ENCODE measurements around the gene MRPL44.
A peak's percentile ranks its signal among the peaks of the same experiment; 100 is the strongest.

Gene MRPL44

GRCh38 chr2:223949241-223949840, 7.9 kb upstream of the MRPL44 start:
- Histone ChIP-seq H3K4me2 (no peak overlapping the region), H3K36me3 (no peaks in the 10 kb centered on the region), H3K27me3 (no peaks in the 10 kb centered on the region), H4K20me1 (peaks cover 0 to 4% (median 0%) of the 10 kb centered on the region in 11 experiments; a peak in 3 of 22 replicates), H3K4me3 (no peak overlapping the region), H3K4me1 (peaks cover 5 to 11% (median 9%) of the 10 kb centered on the region in 10 experiments; a peak in 19 of 20 replicates), H3K9me3 (replicated peaks in 1 of 11) (no peaks in the 10 kb centered on the region), H3K27ac (no peak overlapping the region), H3K9ac (no peak overlapping the region)
- TF ChIP-seq Cebpa-rat (IDR thresholded peaks at IDR 0.05) = no peak

GRCh38 chr2:223950448-223951347, 6.6 kb upstream of the MRPL44 start:
- Histone ChIP-seq H3K27ac (no peak overlapping the region), H3K4me3 (no peak overlapping the region), H3K4me2 (peak overlapping the region in 1 of 11 experiments; percentile 25; a peak in 1 of 22 replicates), H3K36me3 (no peaks in the 10 kb centered on the region), H4K20me1 (no peaks in the 10 kb centered on the region), H3K27me3 (no peaks in the 10 kb centered on the region), H3K4me1 (peaks cover 2 to 7% (median 5%) of the 10 kb centered on the region in 10 experiments; a peak in 19 of 20 replicates), H3K9ac (no peak overlapping the region), H3K9me3 (replicated peaks in 1 of 11) (no peaks in the 10 kb centered on the region)
- no peak for TF ChIP-seq Cebpa-rat (IDR thresholded peaks at IDR 0.05)

- TF ChIP-seq Cebpa-rat (IDR thresholded peaks at IDR 0.05) = no peak
- H3K36me3 ChIP-seq = no peaks in the 10 kb centered on the region
- no peak overlapping the region for H3K27ac ChIP-seq
- H3K4me1 ChIP-seq = peaks cover 6 to 14% (median 8%) of the 10 kb centered on the region in 10 experiments; a peak in 19 of 20 replicates
- no peak overlapping the region for H3K9ac ChIP-seq
- H4K20me1 ChIP-seq = no peaks in the 10 kb centered on the region; a peak in 1 of 22 replicates
- no peak overlapping the region for H3K4me3 ChIP-seq
- H3K9me3 ChIP-seq (replicated peaks in 1 of 11) = no peaks in the 10 kb centered on the region
- no peak overlapping the region for H3K4me2 ChIP-seq
- no peaks in the 10 kb centered on the region for H3K27me3 ChIP-seq
Observed at GRCh38 chr2:223952280-223952968, 4.8 kb upstream of the MRPL44 start.

GRCh38 chr2:223954401-223954800, 2.9 kb upstream of the MRPL44 start:
- H3K4me1 ChIP-seq = peaks cover 17 to 28% (median 22%) of the 10 kb centered on the region in 10 experiments
- H3K9ac ChIP-seq = no peak overlapping the region
- peaks cover 0 to 1% (median under 1%) of the 10 kb centered on the region in 11 experiments; a peak in 9 of 22 replicates for H3K36me3 ChIP-seq
- peaks cover 0 to 19% (median 14%) of the 10 kb centered on the region in 11 experiments; a peak in 11 of 22 replicates for H4K20me1 ChIP-seq
- no peaks in the 10 kb centered on the region for H3K9me3 ChIP-seq (replicated peaks in 1 of 11)
- TF ChIP-seq Cebpa-rat (IDR thresholded peaks at IDR 0.05) = no peak
- H3K4me2 ChIP-seq = no peak overlapping the region
- no peak overlapping the region for H3K4me3 ChIP-seq
- H3K27me3 ChIP-seq = no peaks in the 10 kb centered on the region
- H3K27ac ChIP-seq = no peak overlapping the region

- TF ChIP-seq Cebpa-rat (IDR thresholded peaks at IDR 0.05) = no peak
Observed at GRCh38 chr2:223956300-223956699, 963 bp upstream of the MRPL44 start.

GRCh38 chr2:223959688-223960087, 2.4 kb downstream of the MRPL44 start:
- Histone ChIP-seq H3K27ac (peak overlapping the region in 2 of 11 experiments; percentile 8 to 24; a peak in 3 of 22 replicates), H3K36me3 (peaks cover 47 to 54% (median 52%) of the 10 kb centered on the region in 11 experiments; a peak in 21 of 22 replicates), H3K9me3 (replicated peaks in 1 of 11) (no peaks in the 10 kb centered on the region), H3K4me1 (peaks cover 47 to 69% (median 58%) of the 10 kb centered on the region in 10 experiments), H3K4me2 (peak overlapping the region; percentile 70 to 97 (median 88)), H4K20me1 (peaks cover 37 to 71% (median 64%) of the 10 kb centered on the region in 11 experiments), H3K4me3 (peak overlapping the region; percentile 37 to 98 (median 69); a peak in 19 of 20 replicates), H3K27me3 (no peaks in the 10 kb centered on the region), H3K9ac (peak overlapping the region in 9 of 11 experiments; percentile 5 to 59 (median 20); a peak in 7 of 22 replicates)
- no peak for TF ChIP-seq Cebpa-rat (IDR thresholded peaks at IDR 0.05)

More at GRCh38 chr2:223956300-223956699, 963 bp upstream of the MRPL44 start:
- Histone ChIP-seq H3K4me2 (peak overlapping the region; percentile 58 to 84 (median 76)), H3K9me3 (replicated peaks in 1 of 11) (no peaks in the 10 kb centered on the region), H3K9ac (peak overlapping the region; percentile 87 to 99 (median 96); a peak in 20 of 22 replicates), H3K4me1 (peaks cover 33 to 42% (median 40%) of the 10 kb centered on the region in 10 experiments), H3K27ac (peak overlapping the region; percentile 66 to 97 (median 94)), H3K36me3 (peaks cover 14 to 20% (median 19%) of the 10 kb centered on the region in 11 experiments; a peak in 21 of 22 replicates), H3K27me3 (no peaks in the 10 kb centered on the region), H4K20me1 (peaks cover 17 to 38% (median 33%) of the 10 kb centered on the region in 11 experiments; a peak in 21 of 22 replicates), H3K4me3 (peak overlapping the region in 7 of 10 experiments; percentile 85 to 99 (median 96); a peak in 14 of 20 replicates)

- peaks cover 53 to 80% (median 64%) of the 10 kb centered on the region in 11 experiments for H3K36me3 ChIP-seq
- peaks cover 0 to 13% (median 3%) of the 10 kb centered on the region in 10 experiments; a peak in 6 of 20 replicates for H3K4me1 ChIP-seq
- H3K4me2 ChIP-seq = no peak overlapping the region
Observed at GRCh38 chr2:223967981-223968380, 10.7 kb downstream of the MRPL44 start.

GRCh38 chr2:223969315-223969714, 12.1 kb downstream of the MRPL44 start:
- no peak for TF ChIP-seq Cebpa-rat (IDR thresholded peaks at IDR 0.05)
- H3K4me3 ChIP-seq = no peak overlapping the region

More at GRCh38 chr2:223967981-223968380, 10.7 kb downstream of the MRPL44 start:
- Histone ChIP-seq H3K27ac (no peak overlapping the region), H4K20me1 (peaks cover 6 to 48% (median 27%) of the 10 kb centered on the region in 11 experiments; a peak in 19 of 22 replicates), H3K4me3 (no peak overlapping the region), H3K9ac (no peak overlapping the region), H3K9me3 (replicated peaks in 1 of 11) (no peaks in the 10 kb centered on the region), H3K27me3 (no peaks in the 10 kb centered on the region)
- TF ChIP-seq Cebpa-rat (IDR thresholded peaks at IDR 0.05) = no peak

More at GRCh38 chr2:223969315-223969714, 12.1 kb downstream of the MRPL44 start:
- Histone ChIP-seq H3K9ac (no peak overlapping the region), H3K36me3 (peaks cover 41 to 73% (median 51%) of the 10 kb centered on the region in 11 experiments), H3K27me3 (no peaks in the 10 kb centered on the region), H3K4me2 (no peak overlapping the region), H3K27ac (no peak overlapping the region), H3K4me1 (0 out of 20 replicates have a peak, but pooled peaks cover 0 to 4% (median 0%) of the 10 kb centered on the region in 10 experiments), H3K9me3 (replicated peaks in 1 of 11) (no peaks in the 10 kb centered on the region), H4K20me1 (peaks cover 0 to 35% (median 14%) of the 10 kb centered on the region in 11 experiments; a peak in 14 of 22 replicates)
